ENCODE measurements around the gene GFPT1.
"Not testable (repeated sequence)": the region's sequence is repeated elsewhere in the genome, so short reads cannot be mapped to it uniquely, and the experiment has no call there.

The GFPT1 gene

GRCh38 chr2:69386789-69387734 is at the start of gene GFPT1:
Gene GFPT1 (minus strand): TSS chr2:69387227. CDS start chr2:69387071, 156 bp downstream.
- Mint-ChIP-seq H3K4me1 (ENCODE audit: low read depth) (peaks cover 32% of the 10 kb centered on the region), H3K27me3 (ENCODE audit: low read depth) (no peaks in the 10 kb centered on the region), H3K36me3 (ENCODE audit: low read depth) (peaks cover 6% of the 10 kb centered on the region)

GRCh38 chr2:69436596-69436937 is 49.5 kb upstream of the GFPT1 start:
- Mint-ChIP-seq H3K4me1 (ENCODE audit: low read depth) (peaks cover 17% of the 10 kb centered on the region), H3K9me3 (peaks cover 8% of the 10 kb centered on the region), H3K27ac (peak overlapping the region; percentile 91), H3K4me3 (peak overlapping the region; percentile 86), H3K36me3 (ENCODE audit: low read depth) (peaks cover 3% of the 10 kb centered on the region), H3K27me3 (ENCODE audit: low read depth) (no peaks in the 10 kb centered on the region)

More at GRCh38 chr2:69386789-69387734, at the start of gene GFPT1:
- Mint-ChIP-seq H3K9me3 (no peaks in the 10 kb centered on the region), H3K4me3 (peak within 1 kb of the TSS; percentile 89), H3K27ac (peak within 1 kb of the TSS; percentile 82)

GRCh38 chr2:69434753-69435152 is 47.7 kb upstream of the GFPT1 start:
- H3K9me3 Mint-ChIP-seq: peaks cover 8% of the 10 kb centered on the region
- no peaks in the 10 kb centered on the region for H3K27me3 Mint-ChIP-seq (ENCODE audit: low read depth)
- H3K4me3 Mint-ChIP-seq: no peak overlapping the region
- peaks cover 17% of the 10 kb centered on the region for H3K4me1 Mint-ChIP-seq (ENCODE audit: low read depth)
- no peak overlapping the region for H3K27ac Mint-ChIP-seq
- peaks cover 3% of the 10 kb centered on the region for H3K36me3 Mint-ChIP-seq (ENCODE audit: low read depth)

GRCh38 chr2:69429491-69430183 is 42.6 kb upstream of the GFPT1 start:
- Mint-ChIP-seq H3K27ac (no peak overlapping the region), H3K27me3 (ENCODE audit: low read depth) (no peaks in the 10 kb centered on the region), H3K4me3 (no peak overlapping the region), H3K4me1 (ENCODE audit: low read depth) (peaks cover 2% of the 10 kb centered on the region), H3K36me3 (ENCODE audit: low read depth) (peaks cover 5% of the 10 kb centered on the region), H3K9me3 (no peaks in the 10 kb centered on the region)

GRCh38 chr2:69428981-69429380 is 42.0 kb upstream of the GFPT1 start:
- Mint-ChIP-seq H3K9me3 (no peaks in the 10 kb centered on the region), H3K4me3 (no peak overlapping the region), H3K27me3 (ENCODE audit: low read depth) (no peaks in the 10 kb centered on the region), H3K27ac (no peak overlapping the region), H3K4me1 (ENCODE audit: low read depth) (no peaks in the 10 kb centered on the region), H3K36me3 (ENCODE audit: low read depth) (peaks cover 5% of the 10 kb centered on the region)

GRCh38 chr2:69424419-69424818 is 37.4 kb upstream of the GFPT1 start:
- Mint-ChIP-seq H3K9me3 (no peaks in the 10 kb centered on the region), H3K27me3 (ENCODE audit: low read depth) (no peaks in the 10 kb centered on the region), H3K36me3 (ENCODE audit: low read depth) (peaks cover 12% of the 10 kb centered on the region), H3K27ac (no peak overlapping the region), H3K4me3 (no peak overlapping the region), H3K4me1 (ENCODE audit: low read depth) (peaks cover 3% of the 10 kb centered on the region)

- H3K4me3 Mint-ChIP-seq: no peak overlapping the region
- no peaks in the 10 kb centered on the region for H3K27me3 Mint-ChIP-seq (ENCODE audit: low read depth)
- H3K9me3 Mint-ChIP-seq: no peaks in the 10 kb centered on the region
- H3K27ac Mint-ChIP-seq: no peak overlapping the region
- H3K4me1 Mint-ChIP-seq (ENCODE audit: low read depth): peaks cover 3% of the 10 kb centered on the region
- peaks cover 9% of the 10 kb centered on the region for H3K36me3 Mint-ChIP-seq (ENCODE audit: low read depth)
Observed at GRCh38 chr2:69422198-69422597, 35.2 kb upstream of the GFPT1 start.

- not testable (repeated sequence) for H3K9me3 Mint-ChIP-seq; H3K4me1 Mint-ChIP-seq (ENCODE audit: low read depth); H3K27ac Mint-ChIP-seq; H3K27me3 Mint-ChIP-seq (ENCODE audit: low read depth); H3K4me3 Mint-ChIP-seq
- peaks cover 11% of the 10 kb centered on the region for H3K36me3 Mint-ChIP-seq (ENCODE audit: low read depth)
Observed at GRCh38 chr2:69419111-69419510, 32.1 kb upstream of the GFPT1 start.

GRCh38 chr2:69416147-69416546 is 29.1 kb upstream of the GFPT1 start:
- H3K36me3 Mint-ChIP-seq (ENCODE audit: low read depth): peaks cover 11% of the 10 kb centered on the region
- no peak overlapping the region for H3K27ac Mint-ChIP-seq
- H3K9me3 Mint-ChIP-seq: no peaks in the 10 kb centered on the region
- no peaks in the 10 kb centered on the region for H3K27me3 Mint-ChIP-seq (ENCODE audit: low read depth)
- H3K4me1 Mint-ChIP-seq (ENCODE audit: low read depth): no peaks in the 10 kb centered on the region
- H3K4me3 Mint-ChIP-seq: no peak overlapping the region

GRCh38 chr2:69411120-69411519 is 24.1 kb upstream of the GFPT1 start:
- H3K27ac Mint-ChIP-seq: no peak overlapping the region
- H3K4me1 Mint-ChIP-seq (ENCODE audit: low read depth): no peaks in the 10 kb centered on the region
- no peaks in the 10 kb centered on the region for H3K27me3 Mint-ChIP-seq (ENCODE audit: low read depth)
- H3K9me3 Mint-ChIP-seq: no peaks in the 10 kb centered on the region
- H3K36me3 Mint-ChIP-seq (ENCODE audit: low read depth): peaks cover 15% of the 10 kb centered on the region
- no peak overlapping the region for H3K4me3 Mint-ChIP-seq

- no peaks in the 10 kb centered on the region for H3K27me3 Mint-ChIP-seq (ENCODE audit: low read depth)
- H3K4me1 Mint-ChIP-seq (ENCODE audit: low read depth): peaks cover 2% of the 10 kb centered on the region
- H3K36me3 Mint-ChIP-seq (ENCODE audit: low read depth): peaks cover 28% of the 10 kb centered on the region
- no peak overlapping the region for H3K4me3 Mint-ChIP-seq
- H3K9me3 Mint-ChIP-seq: peaks cover 12% of the 10 kb centered on the region
- no peak overlapping the region for H3K27ac Mint-ChIP-seq
Observed at GRCh38 chr2:69405306-69405705, 18.3 kb upstream of the GFPT1 start.

- H3K4me1 Mint-ChIP-seq (ENCODE audit: low read depth): peaks cover 2% of the 10 kb centered on the region
Observed at GRCh38 chr2:69400121-69400520, 13.1 kb upstream of the GFPT1 start.

GRCh38 chr2:69397234-69397633 is 10.2 kb upstream of the GFPT1 start:
- Mint-ChIP-seq H3K27me3 (ENCODE audit: low read depth) (no peaks in the 10 kb centered on the region), H3K4me1 (ENCODE audit: low read depth) (no peaks in the 10 kb centered on the region), H3K4me3 (no peak overlapping the region), H3K9me3 (no peaks in the 10 kb centered on the region), H3K36me3 (ENCODE audit: low read depth) (peaks cover 19% of the 10 kb centered on the region), H3K27ac (no peak overlapping the region)

More at GRCh38 chr2:69400121-69400520, 13.1 kb upstream of the GFPT1 start:
- no peak overlapping the region for H3K4me3 Mint-ChIP-seq
- H3K27me3 Mint-ChIP-seq (ENCODE audit: low read depth): no peaks in the 10 kb centered on the region
- peaks cover 16% of the 10 kb centered on the region for H3K36me3 Mint-ChIP-seq (ENCODE audit: low read depth)
- no peak overlapping the region for H3K27ac Mint-ChIP-seq
- H3K9me3 Mint-ChIP-seq: peaks cover 10% of the 10 kb centered on the region

GRCh38 chr2:69395866-69396265 is 8.8 kb upstream of the GFPT1 start:
- H3K27ac Mint-ChIP-seq: no peak overlapping the region

GRCh38 chr2:69393963-69394362 is 6.9 kb upstream of the GFPT1 start:
- Mint-ChIP-seq H3K9me3 (no peaks in the 10 kb centered on the region), H3K4me1 (ENCODE audit: low read depth) (peaks cover 4% of the 10 kb centered on the region), H3K27me3 (ENCODE audit: low read depth) (no peaks in the 10 kb centered on the region), H3K4me3 (no peak overlapping the region), H3K36me3 (ENCODE audit: low read depth) (peaks cover 16% of the 10 kb centered on the region), H3K27ac (no peak overlapping the region)

More at GRCh38 chr2:69395866-69396265, 8.8 kb upstream of the GFPT1 start:
- H3K4me3 Mint-ChIP-seq: no peak overlapping the region
- H3K4me1 Mint-ChIP-seq (ENCODE audit: low read depth): no peaks in the 10 kb centered on the region
- peaks cover 19% of the 10 kb centered on the region for H3K36me3 Mint-ChIP-seq (ENCODE audit: low read depth)
- no peaks in the 10 kb centered on the region for H3K27me3 Mint-ChIP-seq (ENCODE audit: low read depth)
- no peaks in the 10 kb centered on the region for H3K9me3 Mint-ChIP-seq

Data from T-helper 1 cell treated with Interleukin-12 subunit alpha and Interleukin-12 subunit beta and Interleukin-4 antibody, amounts not matched to agents 30 μg/mL and 1 μg/mL, for 36 hours (primary cell).